ENCODE measurements around the gene SMARCD2.
"Not testable (repeated sequence)": the region's sequence is repeated elsewhere in the genome, so short reads cannot be mapped to it uniquely, and the experiment has no call there.

DNA sequence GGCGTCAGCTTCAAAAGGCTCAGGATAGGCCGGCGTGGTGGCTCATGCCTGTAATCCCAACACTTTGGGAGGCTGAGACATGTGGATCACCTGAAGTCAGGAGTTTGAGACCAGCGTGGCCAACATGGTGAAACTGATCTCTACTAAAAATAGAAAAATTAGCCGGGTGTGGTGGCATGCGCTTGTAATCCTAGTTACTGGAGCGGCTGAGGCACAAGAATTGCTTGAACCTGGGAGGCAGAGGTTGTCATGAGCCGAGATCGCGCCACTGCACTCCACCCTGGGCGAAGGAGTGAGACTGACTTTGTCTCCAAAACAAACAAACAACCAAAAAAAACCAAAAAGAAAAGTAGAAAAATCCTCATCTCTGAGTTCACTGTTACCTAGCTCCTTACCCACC, 42.6 kb upstream of the SMARCD2 start:
- TF ChIP-seq, protein P1, sequence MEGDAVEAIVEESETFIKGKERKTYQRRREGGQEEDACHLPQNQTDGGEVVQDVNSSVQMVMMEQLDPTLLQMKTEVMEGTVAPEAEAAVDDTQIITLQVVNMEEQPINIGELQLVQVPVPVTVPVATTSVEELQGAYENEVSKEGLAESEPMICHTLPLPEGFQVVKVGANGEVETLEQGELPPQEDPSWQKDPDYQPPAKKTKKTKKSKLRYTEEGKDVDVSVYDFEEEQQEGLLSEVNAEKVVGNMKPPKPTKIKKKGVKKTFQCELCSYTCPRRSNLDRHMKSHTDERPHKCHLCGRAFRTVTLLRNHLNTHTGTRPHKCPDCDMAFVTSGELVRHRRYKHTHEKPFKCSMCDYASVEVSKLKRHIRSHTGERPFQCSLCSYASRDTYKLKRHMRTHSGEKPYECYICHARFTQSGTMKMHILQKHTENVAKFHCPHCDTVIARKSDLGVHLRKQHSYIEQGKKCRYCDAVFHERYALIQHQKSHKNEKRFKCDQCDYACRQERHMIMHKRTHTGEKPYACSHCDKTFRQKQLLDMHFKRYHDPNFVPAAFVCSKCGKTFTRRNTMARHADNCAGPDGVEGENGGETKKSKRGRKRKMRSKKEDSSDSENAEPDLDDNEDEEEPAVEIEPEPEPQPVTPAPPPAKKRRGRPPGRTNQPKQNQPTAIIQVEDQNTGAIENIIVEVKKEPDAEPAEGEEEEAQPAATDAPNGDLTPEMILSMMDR (IDR thresholded peaks at IDR 0.05; ENCODE audit: low read length): not testable (repeated sequence)
- TF ChIP-seq EZH2phosphoT487 (IDR thresholded peaks at IDR 0.05; ENCODE audit: low read length): not testable (repeated sequence)
